Immature natural killer cell (primary cell): Measurements from ENCODE around the gene TRMT13. TPM values are rescaled to one million over a fixed set of nuclear protein-coding genes. Genes with fewer than 3 reads are reported as not detected.

ENCODE experiments used
- DNase-seq, 3 donors: peaks; one replicate each; pipeline ENCODE4 v3.0.0; 2022; ENCODE audit warnings: mixed read lengths in 1 of 3
- H3K27ac Mint-ChIP-seq, 6 donors: one replicate each; pipeline ENCODE4 v1.8.0; 2020; ENCODE audit warnings: mixed read lengths in 6 of 6, mild to moderate bottlenecking in 5 of 6, inconsistent platforms in 4 of 6, moderate library complexity in 3 of 6
- H3K27me3 Mint-ChIP-seq, 3 donors: one replicate each; pipeline ENCODE4 v1.8.0; 2020 to 2021; ENCODE audit warnings: low read depth in 3 of 3, mild to moderate bottlenecking in 3 of 3, mixed read lengths in 3 of 3, moderate library complexity in 3 of 3, inconsistent platforms in 1 of 3
- H3K36me3 Mint-ChIP-seq, 3 donors: one replicate each; pipeline ENCODE4 v1.8.0; 2020; ENCODE audit warnings: mixed read lengths in 3 of 3, inconsistent platforms in 2 of 3, mild to moderate bottlenecking in 2 of 3
- H3K4me1 Mint-ChIP-seq, 2 donors: one replicate each; pipeline ENCODE4 v1.8.0; 2020; ENCODE audit warnings: inconsistent platforms in 2 of 2, mild to moderate bottlenecking in 2 of 2, mixed read lengths in 2 of 2, moderate library complexity in 1 of 2
- H3K4me3 Mint-ChIP-seq, 5 donors: one replicate each; pipeline ENCODE4 v1.8.0; 2020; ENCODE audit warnings: mild to moderate bottlenecking in 5 of 5, mixed read lengths in 5 of 5, inconsistent platforms in 3 of 5, moderate library complexity in 3 of 5
- H3K9me3 Mint-ChIP-seq, 6 donors: one replicate each; pipeline ENCODE4 v1.8.0; 2020; ENCODE audit warnings: mild to moderate bottlenecking in 6 of 6, mixed read lengths in 6 of 6, inconsistent platforms in 4 of 6, moderate library complexity in 3 of 6
- polyA plus RNA-seq, 3 donors: library from polyadenylated mRNA; unstranded; fragments of 300-500 nt; fragmentation: Illumina TruSeq; gene quantifications; one replicate each; pipeline ENCODE4 v1.2.3, GENCODE V29; 2021

Gene TRMT13
- polyA plus RNA-seq, 3 donors from 2014 or later: 2.2 to 7.6 (median 5.1) TPM

- Mint-ChIP-seq H3K4me1 (peaks cover 29 to 47% of the 10 kb centered on the region in 2 donors), H3K27ac (peak overlapping the region in 1 of 6 donors; percentile 12), H3K27me3 (peaks cover 6 to 8% (median 6%) of the 10 kb centered on the region in 3 donors), H3K36me3 (peaks cover 0 to 17% (median 6%) of the 10 kb centered on the region in 3 donors), H3K4me3 (no peak overlapping the region), H3K9me3 (no peaks in the 10 kb centered on the region)
- DNase-seq: no peak
Observed at GRCh38 chr1:100134872-100135271, 1.9 kb downstream of the TRMT13 start.

- peaks cover 19 to 31% of the 10 kb centered on the region in 2 donors for H3K4me1 Mint-ChIP-seq
- no peak overlapping the region for H3K4me3 Mint-ChIP-seq
- no peaks in the 10 kb centered on the region for H3K9me3 Mint-ChIP-seq
Observed at GRCh38 chr1:100137602-100138001, 4.6 kb downstream of the TRMT13 start.

GRCh38 chr1:100141192-100141591 lies 8.2 kb downstream of the TRMT13 start:
- H3K4me3 Mint-ChIP-seq: no peak overlapping the region
- H3K36me3 Mint-ChIP-seq: peaks cover 24 to 53% (median 43%) of the 10 kb centered on the region in 3 donors
- no peak for DNase-seq
- no peaks in the 10 kb centered on the region for H3K4me1 Mint-ChIP-seq
- no peaks in the 10 kb centered on the region for H3K27me3 Mint-ChIP-seq
- H3K27ac Mint-ChIP-seq: no peak overlapping the region
- H3K9me3 Mint-ChIP-seq: no peaks in the 10 kb centered on the region

More at GRCh38 chr1:100137602-100138001, 4.6 kb downstream of the TRMT13 start:
- Mint-ChIP-seq H3K36me3 (peaks cover 12 to 37% (median 19%) of the 10 kb centered on the region in 3 donors), H3K27ac (peak overlapping the region in 1 of 6 donors; percentile 35), H3K27me3 (peaks cover 6 to 7% (median 6%) of the 10 kb centered on the region in 3 donors)
- no peak for DNase-seq

- Mint-ChIP-seq H3K4me3 (no peak overlapping the region), H3K4me1 (no peaks in the 10 kb centered on the region), H3K27me3 (no peaks in the 10 kb centered on the region), H3K36me3 (peaks cover 24 to 56% (median 46%) of the 10 kb centered on the region in 3 donors), H3K27ac (peak overlapping the region in 1 of 6 donors; percentile 36), H3K9me3 (no peaks in the 10 kb centered on the region)
- DNase-seq: no peak
Observed at GRCh38 chr1:100142343-100142742, 9.4 kb downstream of the TRMT13 start.

GRCh38 chr1:100145116-100145515 lies 12.2 kb downstream of the TRMT13 start:
- no peak for DNase-seq
- peaks cover 0 to 1% (median 0%) of the 10 kb centered on the region in 3 donors for H3K27me3 Mint-ChIP-seq
- H3K27ac Mint-ChIP-seq: peak overlapping the region in 1 of 6 donors; percentile 5
- no peak overlapping the region for H3K4me3 Mint-ChIP-seq
- peaks cover 29 to 50% (median 46%) of the 10 kb centered on the region in 3 donors for H3K36me3 Mint-ChIP-seq
- H3K9me3 Mint-ChIP-seq: no peaks in the 10 kb centered on the region
- no peaks in the 10 kb centered on the region for H3K4me1 Mint-ChIP-seq

- Mint-ChIP-seq H3K27me3 (peaks cover 0 to 1% (median 0%) of the 10 kb centered on the region in 3 donors), H3K4me3 (no peak overlapping the region), H3K36me3 (peaks cover 28 to 45% (median 40%) of the 10 kb centered on the region in 3 donors), H3K27ac (no peak overlapping the region), H3K4me1 (no peaks in the 10 kb centered on the region), H3K9me3 (no peaks in the 10 kb centered on the region)
- DNase-seq: no peak
Observed at GRCh38 chr1:100146958-100147357, 14.0 kb downstream of the TRMT13 start.

- Mint-ChIP-seq H3K27me3 (peaks cover 0 to 1% (median 0%) of the 10 kb centered on the region in 3 donors), H3K4me1 (peaks cover 0 to 5% of the 10 kb centered on the region in 2 donors), H3K9me3 (no peaks in the 10 kb centered on the region), H3K27ac (peak overlapping the region in 1 of 6 donors; percentile 63), H3K36me3 (peaks cover 21 to 37% (median 33%) of the 10 kb centered on the region in 3 donors), H3K4me3 (no peak overlapping the region)
- DNase-seq: no peak
Observed at GRCh38 chr1:100147875-100148274, 14.9 kb downstream of the TRMT13 start.

- peaks cover 0 to 5% of the 10 kb centered on the region in 2 donors for H3K4me1 Mint-ChIP-seq
- H3K4me3 Mint-ChIP-seq: no peak overlapping the region
- peaks cover 10 to 19% (median 15%) of the 10 kb centered on the region in 3 donors for H3K36me3 Mint-ChIP-seq
- DNase-seq: no peak
- H3K9me3 Mint-ChIP-seq: no peaks in the 10 kb centered on the region
- H3K27ac Mint-ChIP-seq: peak overlapping the region in 1 of 6 donors; percentile 51
- peaks cover 0 to 1% (median 0%) of the 10 kb centered on the region in 3 donors for H3K27me3 Mint-ChIP-seq
Observed at GRCh38 chr1:100151679-100152078, 18.7 kb downstream of the TRMT13 start.

GRCh38 chr1:100152271-100152670 lies 19.3 kb downstream of the TRMT13 start:
- no peak overlapping the region for H3K4me3 Mint-ChIP-seq
- H3K27me3 Mint-ChIP-seq: peaks cover 0 to 1% (median 0%) of the 10 kb centered on the region in 3 donors
- no peak for DNase-seq
- H3K36me3 Mint-ChIP-seq: peaks cover 10 to 17% (median 12%) of the 10 kb centered on the region in 3 donors
- H3K9me3 Mint-ChIP-seq: no peaks in the 10 kb centered on the region
- H3K27ac Mint-ChIP-seq: peak overlapping the region in 3 of 6 donors; percentile 25 to 80 (median 71)
- H3K4me1 Mint-ChIP-seq: peaks cover 0 to 5% of the 10 kb centered on the region in 2 donors

GRCh38 chr1:100162881-100163280 lies 29.9 kb downstream of the TRMT13 start:
- Mint-ChIP-seq H3K4me1 (no peaks in the 10 kb centered on the region), H3K4me3 (no peak overlapping the region), H3K27ac (no peak overlapping the region), H3K9me3 (no peaks in the 10 kb centered on the region), H3K36me3 (peaks cover 0 to 13% (median 3%) of the 10 kb centered on the region in 3 donors), H3K27me3 (peaks cover 0 to 4% (median 0%) of the 10 kb centered on the region in 3 donors)
- DNase-seq: no peak

- peaks cover 0 to 13% (median 3%) of the 10 kb centered on the region in 3 donors for H3K36me3 Mint-ChIP-seq
- H3K4me1 Mint-ChIP-seq: no peaks in the 10 kb centered on the region
- no peak for DNase-seq
- H3K4me3 Mint-ChIP-seq: no peak overlapping the region
- H3K27me3 Mint-ChIP-seq: peaks cover 0 to 4% (median 0%) of the 10 kb centered on the region in 3 donors
- no peak overlapping the region for H3K27ac Mint-ChIP-seq
- H3K9me3 Mint-ChIP-seq: no peaks in the 10 kb centered on the region
Observed at GRCh38 chr1:100164216-100164615, 31.3 kb downstream of the TRMT13 start.

GRCh38 chr1:100164702-100165101 lies 31.7 kb downstream of the TRMT13 start:
- Mint-ChIP-seq H3K36me3 (peaks cover 0 to 13% (median 3%) of the 10 kb centered on the region in 3 donors), H3K4me3 (no peak overlapping the region), H3K4me1 (no peaks in the 10 kb centered on the region), H3K27ac (no peak overlapping the region), H3K9me3 (no peaks in the 10 kb centered on the region), H3K27me3 (peaks cover 0 to 4% (median 0%) of the 10 kb centered on the region in 3 donors)
- DNase-seq: no peak

GRCh38 chr1:100168051-100168450 lies 35.1 kb downstream of the TRMT13 start:
- H3K27ac Mint-ChIP-seq: no peak overlapping the region

GRCh38 chr1:100177295-100178041 lies 44.5 kb downstream of the TRMT13 start:
- no peaks in the 10 kb centered on the region for H3K9me3 Mint-ChIP-seq
- no peak overlapping the region for H3K4me3 Mint-ChIP-seq
- no peaks in the 10 kb centered on the region for H3K4me1 Mint-ChIP-seq
- H3K27ac Mint-ChIP-seq: no peak overlapping the region
- no peak for DNase-seq
- peaks cover 0 to 8% (median 0%) of the 10 kb centered on the region in 3 donors for H3K36me3 Mint-ChIP-seq
- peaks cover 0 to 3% (median 2%) of the 10 kb centered on the region in 3 donors for H3K27me3 Mint-ChIP-seq

More at GRCh38 chr1:100168051-100168450, 35.1 kb downstream of the TRMT13 start:
- Mint-ChIP-seq H3K36me3 (peaks cover 0 to 9% (median 3%) of the 10 kb centered on the region in 3 donors), H3K4me1 (no peaks in the 10 kb centered on the region), H3K9me3 (no peaks in the 10 kb centered on the region), H3K4me3 (no peak overlapping the region), H3K27me3 (peaks cover 0 to 4% (median 0%) of the 10 kb centered on the region in 3 donors)
- no peak for DNase-seq
